Chondrocyte (in vitro differentiated cells): ENCODE measurements around the gene MYL6. TPM values are rescaled to one million over a fixed set of nuclear protein-coding genes. Genes with fewer than 3 reads are reported as not detected.

Experiments
- DNase-seq: peaks from one replicate; pipeline ENCODE4 v3.0.0; 2021; ENCODE audit warnings: mixed read lengths, low spot score
- H3K27ac Mint-ChIP-seq: one replicate; pipeline ENCODE4 v1.8.0; 2021; ENCODE audit warnings: mild to moderate bottlenecking, moderate library complexity, mixed read lengths; ENCODE audit not compliant: unreplicated experiment
- H3K27me3 Mint-ChIP-seq: 2 replicates; pipeline ENCODE4 v1.8.0; 2021; ENCODE audit warnings: low read depth, mixed read lengths
- H3K36me3 Mint-ChIP-seq: 2 replicates; pipeline ENCODE4 v1.8.0; 2021; ENCODE audit warnings: low read depth, mixed read lengths
- H3K4me1 Mint-ChIP-seq: 2 replicates; pipeline ENCODE4 v1.8.0; 2021; ENCODE audit warnings: low read depth, mild to moderate bottlenecking, mixed read lengths
- H3K4me3 Mint-ChIP-seq: one replicate; pipeline ENCODE4 v1.8.0; 2021; ENCODE audit warnings: mild to moderate bottlenecking, moderate library complexity, mixed read lengths; ENCODE audit not compliant: unreplicated experiment
- H3K9me3 Mint-ChIP-seq: 2 replicates; pipeline ENCODE4 v1.8.0; 2021; ENCODE audit warnings: low read depth, mixed read lengths
- CTCF ChIP-seq: fragments of 200-600 bp; sonication (generic); IDR thresholded peaks from 2 replicates; pipeline ENCODE4 v1.5.0; 2021; ENCODE audit warnings: antibody characterized with exemption, mild to moderate bottlenecking, moderate library complexity
- total RNA-seq: library from RNA; stranded (reverse); gene quantifications from 3 replicates; pipeline ENCODE4 v1.2.1, GENCODE V29; 2021

MYL6 gene
- total RNA-seq, 1 donor from 2014 or later, result 2,282 TPM

GRCh38 chr12:56197921-56198635, 39.9 kb downstream of the MYL6 start:
- Mint-ChIP-seq H3K27me3 (no peaks in the 10 kb centered on the region), H3K9me3 (no peaks in the 10 kb centered on the region), H3K36me3 (no peaks in the 10 kb centered on the region), H3K4me3 (no peak overlapping the region), H3K4me1 (peaks cover 23% of the 10 kb centered on the region), H3K27ac (peak overlapping the region; percentile 91)
- no peak for DNase-seq
- TF ChIP-seq CTCF, result no peak

- Mint-ChIP-seq H3K27ac (peak overlapping the region; percentile 3), H3K27me3 (no peaks in the 10 kb centered on the region), H3K4me1 (peaks cover 18% of the 10 kb centered on the region), H3K36me3 (no peaks in the 10 kb centered on the region), H3K4me3 (no peak overlapping the region), H3K9me3 (no peaks in the 10 kb centered on the region)
- no peak for DNase-seq
- no peak for TF ChIP-seq CTCF
Measured at GRCh38 chr12:56198836-56199235, 40.7 kb downstream of the MYL6 start.

- no peaks in the 10 kb centered on the region for H3K9me3 Mint-ChIP-seq
- H3K4me1 Mint-ChIP-seq, result peaks cover 10% of the 10 kb centered on the region
- H3K36me3 Mint-ChIP-seq, result peaks cover 22% of the 10 kb centered on the region
- DNase-seq, result no peak
- no peak overlapping the region for H3K27ac Mint-ChIP-seq
- H3K4me3 Mint-ChIP-seq, result no peak overlapping the region
- no peak for TF ChIP-seq CTCF
- H3K27me3 Mint-ChIP-seq, result no peaks in the 10 kb centered on the region
Measured at GRCh38 chr12:56202366-56202765, 44.2 kb downstream of the MYL6 start.

- H3K27ac Mint-ChIP-seq, result no peak overlapping the region
- H3K27me3 Mint-ChIP-seq, result no peaks in the 10 kb centered on the region
- no peaks in the 10 kb centered on the region for H3K9me3 Mint-ChIP-seq
- DNase-seq, result no peak
- H3K36me3 Mint-ChIP-seq, result peaks cover 27% of the 10 kb centered on the region
- no peak overlapping the region for H3K4me3 Mint-ChIP-seq
- H3K4me1 Mint-ChIP-seq, result peaks cover 6% of the 10 kb centered on the region
- no peak for TF ChIP-seq CTCF
Measured at GRCh38 chr12:56202838-56203237, 44.7 kb downstream of the MYL6 start.

DNA sequence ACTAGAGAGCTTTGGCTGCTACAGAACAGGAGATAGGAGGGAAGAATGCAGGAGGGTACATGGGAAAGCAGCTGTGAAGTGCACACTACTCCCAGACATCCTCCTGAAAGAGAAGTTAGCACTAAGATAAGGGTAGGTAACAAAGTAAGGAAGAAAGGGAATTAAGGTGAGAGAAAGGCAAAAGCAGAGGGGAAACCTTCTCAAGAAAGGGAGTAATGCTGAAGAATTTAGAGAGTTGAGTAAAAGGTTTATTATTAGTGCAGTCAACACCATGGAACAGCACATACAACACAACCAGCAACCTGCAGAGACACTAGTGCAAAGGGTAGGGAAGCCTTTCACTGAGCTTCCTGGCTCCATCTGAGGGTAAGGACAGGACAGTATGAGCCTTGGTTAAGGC, 46.1 kb downstream of the MYL6 start:
- no peak overlapping the region for H3K27ac Mint-ChIP-seq

More for the DNA sequence above, 46.1 kb downstream of the MYL6 start:
- H3K4me1 Mint-ChIP-seq, result no peaks in the 10 kb centered on the region
- H3K4me3 Mint-ChIP-seq, result no peak overlapping the region
- TF ChIP-seq CTCF, result no peak
- no peaks in the 10 kb centered on the region for H3K9me3 Mint-ChIP-seq
- no peak for DNase-seq
- H3K36me3 Mint-ChIP-seq, result peaks cover 31% of the 10 kb centered on the region
- H3K27me3 Mint-ChIP-seq, result no peaks in the 10 kb centered on the region
